Measurements from ENCODE around the gene UQCRC1. TPM values are rescaled to one million over a fixed set of nuclear protein-coding genes. Genes with fewer than 3 reads are reported as not detected.
A peak's percentile ranks its signal among the peaks of the same experiment; 100 is the strongest.

Gene UQCRC1
- total RNA-seq, 1 donor from 2014 or later = 297 TPM

GRCh38 chr3:48600711-48601621 is 8.5 kb downstream of the UQCRC1 start:
- Mint-ChIP-seq H3K36me3 (ENCODE audit: low read depth) (peaks cover 14% of the 10 kb centered on the region), H3K27ac (ENCODE audit: unreplicated experiment) (peak overlapping the region; percentile 75), H3K4me3 (no peak overlapping the region), H3K27me3 (ENCODE audit: low read depth) (no peaks in the 10 kb centered on the region), H3K4me1 (peaks cover 13% of the 10 kb centered on the region), H3K9me3 (no peaks in the 10 kb centered on the region)
- TF ChIP-seq, protein P1, sequence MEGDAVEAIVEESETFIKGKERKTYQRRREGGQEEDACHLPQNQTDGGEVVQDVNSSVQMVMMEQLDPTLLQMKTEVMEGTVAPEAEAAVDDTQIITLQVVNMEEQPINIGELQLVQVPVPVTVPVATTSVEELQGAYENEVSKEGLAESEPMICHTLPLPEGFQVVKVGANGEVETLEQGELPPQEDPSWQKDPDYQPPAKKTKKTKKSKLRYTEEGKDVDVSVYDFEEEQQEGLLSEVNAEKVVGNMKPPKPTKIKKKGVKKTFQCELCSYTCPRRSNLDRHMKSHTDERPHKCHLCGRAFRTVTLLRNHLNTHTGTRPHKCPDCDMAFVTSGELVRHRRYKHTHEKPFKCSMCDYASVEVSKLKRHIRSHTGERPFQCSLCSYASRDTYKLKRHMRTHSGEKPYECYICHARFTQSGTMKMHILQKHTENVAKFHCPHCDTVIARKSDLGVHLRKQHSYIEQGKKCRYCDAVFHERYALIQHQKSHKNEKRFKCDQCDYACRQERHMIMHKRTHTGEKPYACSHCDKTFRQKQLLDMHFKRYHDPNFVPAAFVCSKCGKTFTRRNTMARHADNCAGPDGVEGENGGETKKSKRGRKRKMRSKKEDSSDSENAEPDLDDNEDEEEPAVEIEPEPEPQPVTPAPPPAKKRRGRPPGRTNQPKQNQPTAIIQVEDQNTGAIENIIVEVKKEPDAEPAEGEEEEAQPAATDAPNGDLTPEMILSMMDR (conservative IDR thresholded peaks at IDR 0.05) = no peak
- DNase-seq (ENCODE audit: low read depth, low spot score) = no peak

GRCh38 chr3:48599509-48600285 is 9.7 kb downstream of the UQCRC1 start:
- Mint-ChIP-seq H3K9me3 (no peaks in the 10 kb centered on the region), H3K4me1 (peaks cover 17% of the 10 kb centered on the region), H3K27me3 (ENCODE audit: low read depth) (no peaks in the 10 kb centered on the region), H3K4me3 (no peak overlapping the region), H3K27ac (ENCODE audit: unreplicated experiment) (no peak overlapping the region), H3K36me3 (ENCODE audit: low read depth) (peaks cover 14% of the 10 kb centered on the region)
- TF ChIP-seq, protein P1 (conservative IDR thresholded peaks at IDR 0.05) = no peak
- no peak for DNase-seq (ENCODE audit: low read depth, low spot score)

DNA sequence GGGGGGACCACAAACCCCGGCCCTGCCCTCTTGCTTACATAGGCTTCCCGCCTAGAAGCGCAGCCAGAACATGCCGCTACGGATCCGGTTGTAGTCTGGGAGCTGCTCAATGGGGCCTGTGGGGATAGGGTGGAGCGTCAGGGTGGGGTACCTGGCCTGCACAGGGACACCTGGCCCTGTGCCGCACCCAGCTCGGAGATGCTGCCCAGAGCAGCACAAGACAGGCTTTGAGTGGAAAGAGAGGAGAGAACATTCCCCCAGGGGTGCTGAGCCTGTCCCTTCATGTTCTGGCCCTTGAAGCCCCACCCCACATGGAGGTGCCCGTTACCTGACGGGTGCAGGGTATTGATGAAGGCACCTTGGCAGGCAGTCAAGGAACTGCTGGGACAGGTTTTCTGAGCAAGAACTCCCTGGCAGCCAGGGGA is 10.4 kb downstream of the UQCRC1 start:
- Mint-ChIP-seq H3K27ac (ENCODE audit: unreplicated experiment) (no peak overlapping the region), H3K27me3 (ENCODE audit: low read depth) (no peaks in the 10 kb centered on the region)
- TF ChIP-seq, protein P1 (conservative IDR thresholded peaks at IDR 0.05) = no peak

DNA sequence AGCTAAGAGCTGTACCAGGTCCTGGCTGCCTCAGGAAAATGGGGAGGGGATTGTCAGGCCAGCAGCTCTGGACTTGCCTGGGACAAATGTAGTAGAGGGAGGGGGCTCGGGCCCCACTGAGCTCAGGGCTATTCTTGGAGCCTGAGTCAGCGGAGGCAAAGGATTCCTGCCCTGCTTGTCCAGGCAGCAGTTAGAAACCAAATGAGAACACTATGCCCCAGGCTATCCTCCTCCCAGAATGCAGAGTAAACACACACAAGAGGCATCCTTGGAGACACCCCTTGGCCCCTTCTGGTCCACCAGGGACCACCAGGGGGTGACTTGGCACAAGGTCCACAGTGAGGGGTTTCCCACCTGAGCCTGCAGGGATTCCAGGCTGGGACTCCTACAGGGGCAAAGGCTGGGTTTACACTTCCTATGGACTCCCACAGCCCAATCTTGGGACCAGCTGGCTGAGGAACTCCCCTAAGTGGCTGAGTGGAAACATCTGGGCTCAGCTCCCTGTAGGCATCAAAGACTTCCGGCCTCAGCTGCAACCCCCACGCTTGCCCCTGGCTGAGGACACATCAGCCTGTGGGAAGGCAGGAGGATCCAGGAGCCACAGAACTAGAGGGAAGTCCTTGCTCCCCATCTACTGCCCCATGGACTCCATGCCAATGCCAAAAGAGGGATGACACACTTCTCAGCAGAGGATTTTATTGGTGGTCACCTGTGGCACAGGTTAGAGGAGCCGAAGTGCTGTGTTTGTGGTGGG is 10.9 kb downstream of the UQCRC1 start:
- no peak overlapping the region for H3K27ac Mint-ChIP-seq (ENCODE audit: unreplicated experiment)
- H3K9me3 Mint-ChIP-seq = no peaks in the 10 kb centered on the region
- peak overlapping the region; percentile 23 for H3K4me3 Mint-ChIP-seq
- no peaks in the 10 kb centered on the region for H3K27me3 Mint-ChIP-seq (ENCODE audit: low read depth)
- TF ChIP-seq, protein P1 (conservative IDR thresholded peaks at IDR 0.05) = no peak
- H3K36me3 Mint-ChIP-seq (ENCODE audit: low read depth) = peaks cover 14% of the 10 kb centered on the region
- DNase-seq (ENCODE audit: low read depth, low spot score) = no peak
- peaks cover 17% of the 10 kb centered on the region for H3K4me1 Mint-ChIP-seq

More for the DNA sequence above, 10.4 kb downstream of the UQCRC1 start:
- Mint-ChIP-seq H3K9me3 (no peaks in the 10 kb centered on the region), H3K4me1 (peaks cover 17% of the 10 kb centered on the region), H3K36me3 (ENCODE audit: low read depth) (peaks cover 14% of the 10 kb centered on the region), H3K4me3 (no peak overlapping the region)
- no peak for DNase-seq (ENCODE audit: low read depth, low spot score)

GRCh38 chr3:48597408-48597800 is 12.0 kb downstream of the UQCRC1 start:
- no peak for DNase-seq (ENCODE audit: low read depth, low spot score)
- Mint-ChIP-seq H3K36me3 (ENCODE audit: low read depth) (peaks cover 9% of the 10 kb centered on the region), H3K4me1 (peaks cover 17% of the 10 kb centered on the region), H3K27me3 (ENCODE audit: low read depth) (peaks cover 2% of the 10 kb centered on the region), H3K4me3 (peak overlapping the region; percentile 58), H3K9me3 (no peaks in the 10 kb centered on the region), H3K27ac (ENCODE audit: unreplicated experiment) (no peak overlapping the region)
- TF ChIP-seq, protein P1 (conservative IDR thresholded peaks at IDR 0.05) = no peak

Data from neural crest cell (in vitro differentiated cells).